ENCODE results near the gene CSTB.

CSTB gene

GRCh38 chr21:43766734-43767497 is 9.2 kb downstream of the CSTB start:
- no peak for DNase-seq

DNA sequence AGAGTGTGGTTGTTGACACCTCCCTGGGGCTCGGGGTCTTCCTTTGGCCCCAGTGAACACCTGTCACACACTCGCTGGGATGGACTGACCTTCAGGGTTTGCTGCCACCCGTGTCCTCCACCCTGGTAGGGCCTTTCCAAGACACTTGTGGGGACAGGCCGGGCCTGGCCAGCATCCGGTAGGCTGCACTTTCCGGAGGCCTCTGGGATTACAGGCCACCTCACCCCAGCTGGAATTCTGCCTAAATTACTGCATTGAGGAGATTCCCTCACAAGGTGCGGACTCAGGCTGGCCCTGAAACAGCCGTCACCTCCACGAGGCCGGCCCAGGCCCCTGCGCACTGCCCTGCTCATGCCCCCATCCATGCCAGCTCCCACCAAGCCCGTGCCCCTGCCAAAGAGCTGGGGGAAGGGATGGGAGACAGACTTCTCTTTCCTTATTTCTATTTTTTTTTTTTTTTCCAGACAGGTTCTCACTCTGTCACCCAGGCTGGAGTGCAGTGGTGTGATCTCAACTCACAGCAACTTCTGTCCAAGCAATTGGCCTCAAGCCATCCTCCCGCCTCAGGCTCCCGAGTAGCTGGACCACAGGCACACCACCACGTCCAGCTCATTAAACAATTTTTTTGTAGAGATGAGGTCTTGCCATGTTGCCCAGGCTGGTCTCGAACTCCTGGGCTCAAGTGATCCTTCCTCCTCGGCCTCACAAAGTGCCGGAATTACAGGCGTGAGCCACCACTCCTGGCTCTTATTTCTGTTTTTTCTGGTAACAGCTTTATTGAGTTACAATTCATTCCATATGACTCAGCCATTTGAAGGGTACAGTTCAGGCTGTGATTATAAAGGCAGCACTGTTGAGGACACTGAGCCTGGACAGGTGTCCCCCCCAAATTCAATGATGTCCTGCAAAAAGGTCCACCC is 11.3 kb downstream of the CSTB start:
- no peak for DNase-seq

DNA sequence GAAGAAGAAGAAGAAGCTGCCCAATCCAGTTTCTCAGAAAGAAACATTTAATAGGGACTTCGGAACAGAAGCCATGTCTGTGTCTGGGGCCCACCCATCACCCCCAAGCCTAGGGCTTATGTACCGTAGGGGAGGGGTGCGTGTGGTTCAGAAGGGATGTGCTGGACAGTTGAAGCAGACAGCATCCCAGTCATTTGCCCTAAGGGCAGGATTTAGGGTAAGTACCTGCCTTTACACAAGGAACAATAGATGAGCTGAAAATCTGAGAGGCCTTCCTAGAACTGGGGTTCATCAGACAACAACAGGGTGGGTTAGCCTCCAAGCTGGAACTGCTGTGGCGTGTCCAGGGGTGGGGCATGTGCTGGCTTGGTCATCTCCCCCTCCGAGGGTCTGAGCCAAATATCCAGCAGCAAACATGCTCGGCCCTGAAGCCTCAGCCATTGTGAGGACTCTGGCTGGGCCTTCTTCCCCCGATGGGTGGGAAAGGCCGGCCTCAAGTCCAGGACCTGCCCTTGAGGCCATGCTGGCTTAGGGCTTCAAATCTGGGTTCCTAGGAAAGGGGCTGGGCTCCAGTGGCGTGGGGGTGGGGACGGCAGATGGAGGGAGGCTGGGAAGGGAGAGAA is 12.1 kb downstream of the CSTB start:
- no peak for DNase-seq

GRCh38 chr21:43762303-43763128 is 13.6 kb downstream of the CSTB start:
- DNase-seq, result no peak

DNA sequence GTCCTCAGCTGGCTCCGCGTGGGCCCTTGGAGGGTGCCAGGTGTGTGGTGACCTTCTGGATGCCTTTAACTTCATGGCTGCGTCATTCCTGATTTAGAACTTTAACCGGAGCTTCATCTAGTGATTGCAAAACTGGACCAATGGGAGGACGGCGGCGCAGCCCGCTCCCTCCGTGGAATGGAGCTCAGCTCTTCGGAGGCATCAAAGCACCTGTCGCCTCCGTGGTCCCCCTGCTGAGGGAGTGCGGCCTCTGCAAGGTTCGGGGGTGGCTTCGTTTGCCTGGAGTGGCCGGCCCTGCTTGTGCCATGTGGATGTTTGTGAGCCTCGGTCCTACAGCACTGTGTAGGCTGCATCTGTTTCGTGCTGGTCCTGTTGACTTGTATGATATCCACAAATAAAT is 14.2 kb downstream of the CSTB start:
- DNase-seq, result no peak

- no peak for DNase-seq
Observed at GRCh38 chr21:43760391-43760958, 15.6 kb downstream of the CSTB start.

- DNase-seq, result no peak
Observed at GRCh38 chr21:43759651-43760050, 16.5 kb downstream of the CSTB start.

DNA sequence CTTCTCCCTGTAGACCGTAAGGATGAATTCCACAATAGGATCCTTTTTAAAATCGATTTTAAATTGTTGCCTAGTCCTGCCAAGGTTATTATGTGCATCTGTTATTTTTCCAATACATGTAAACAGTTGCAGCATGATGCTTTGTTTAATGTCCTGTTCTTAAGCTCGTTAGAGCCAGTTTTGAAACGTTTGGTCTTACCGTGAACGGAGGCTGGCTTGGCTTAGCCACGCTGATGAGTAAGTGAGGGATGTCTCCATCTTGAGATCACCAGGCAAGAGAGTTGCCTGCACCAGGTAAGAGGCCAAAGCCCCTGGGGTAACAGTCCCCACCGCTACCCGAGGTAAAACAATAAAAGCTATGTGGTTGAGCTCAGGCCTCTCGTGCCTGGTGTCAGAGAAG is 17.3 kb downstream of the CSTB start:
- no peak for DNase-seq

DNA sequence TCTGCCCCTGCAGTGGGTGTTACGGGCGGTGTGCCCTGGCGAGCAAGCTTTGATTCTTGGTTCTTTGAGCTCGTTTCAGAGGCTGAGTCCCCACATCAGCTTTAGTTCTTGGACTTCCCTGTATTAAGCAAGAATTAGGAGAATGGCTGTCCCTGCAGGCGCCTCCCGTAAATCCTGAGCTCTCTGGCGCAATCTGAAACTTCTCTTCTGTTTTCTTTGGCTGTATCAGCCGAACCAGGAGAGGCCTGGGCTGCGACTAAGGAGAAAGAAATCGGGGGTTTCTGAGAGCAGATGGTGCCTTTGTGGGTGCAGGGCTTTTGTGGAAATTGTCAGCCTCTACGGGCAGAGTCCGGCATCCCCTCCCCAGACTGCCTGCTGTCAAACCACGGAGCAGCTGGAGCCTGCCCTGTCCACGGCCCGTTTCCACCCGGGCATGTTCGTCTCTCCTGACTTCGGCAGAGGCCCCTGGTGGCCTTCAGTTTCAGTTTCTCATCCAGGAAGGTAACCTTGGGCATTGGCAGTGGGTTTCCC is 17.9 kb downstream of the CSTB start:
- DNase-seq, result no peak

DNA sequence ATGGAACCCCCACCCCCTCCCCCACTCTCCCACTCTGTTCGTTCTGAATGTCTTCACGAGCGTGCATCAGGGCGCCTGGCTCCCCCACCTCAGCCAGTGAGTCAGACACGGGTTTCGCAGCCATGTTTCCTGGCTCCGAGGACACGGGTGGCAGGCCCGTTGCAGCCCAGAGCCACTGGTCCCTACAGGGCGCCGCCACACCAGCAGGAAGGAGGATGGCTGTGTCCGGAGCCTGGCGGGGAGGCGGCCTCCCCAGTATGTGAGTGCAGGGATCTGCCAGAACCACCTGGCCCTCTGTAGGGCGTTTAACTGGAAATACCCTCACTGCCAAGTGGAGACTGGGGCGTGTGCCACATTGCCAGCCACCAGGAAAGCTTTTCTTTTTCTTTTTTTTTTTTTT is 18.5 kb downstream of the CSTB start:
- no peak for DNase-seq

DNA sequence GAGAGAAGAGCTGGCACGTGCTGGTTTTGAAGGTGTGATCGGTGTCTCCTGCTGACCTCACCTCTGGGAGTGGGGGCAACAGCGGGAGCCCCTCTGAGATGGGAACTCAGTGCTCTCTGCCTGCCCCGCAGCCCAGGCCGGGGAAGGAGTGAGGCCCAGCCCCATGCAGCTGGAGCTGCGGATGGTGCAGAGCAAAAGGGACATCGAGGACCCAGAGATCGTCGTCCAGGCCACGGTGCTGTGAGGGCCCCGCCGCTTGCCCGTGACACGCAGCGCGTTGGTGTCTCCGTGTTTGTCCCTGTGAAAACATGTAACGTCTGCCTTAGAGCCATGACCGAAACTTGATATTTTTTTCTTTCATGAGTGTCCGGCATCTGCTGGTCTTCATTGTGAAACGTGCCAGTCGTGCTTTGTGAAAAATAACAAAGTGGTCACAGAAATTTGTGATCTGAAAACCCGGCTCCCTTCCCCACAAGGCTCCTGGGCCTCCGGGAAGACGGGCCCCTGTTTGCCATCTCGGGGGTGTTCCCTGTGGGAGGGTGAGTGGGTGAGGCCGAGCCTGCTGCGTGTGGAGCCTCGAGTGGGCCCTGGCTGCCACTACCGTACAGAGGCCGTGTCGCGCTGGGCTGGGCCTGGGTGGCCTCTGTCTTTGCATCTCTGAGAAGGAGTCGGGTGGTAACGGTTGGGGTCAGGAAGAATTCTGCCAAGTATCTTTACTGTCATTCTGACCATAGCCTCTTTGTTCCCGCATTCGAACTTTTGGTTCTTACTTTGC is 20.1 kb downstream of the CSTB start:
- no peak for DNase-seq

DNA sequence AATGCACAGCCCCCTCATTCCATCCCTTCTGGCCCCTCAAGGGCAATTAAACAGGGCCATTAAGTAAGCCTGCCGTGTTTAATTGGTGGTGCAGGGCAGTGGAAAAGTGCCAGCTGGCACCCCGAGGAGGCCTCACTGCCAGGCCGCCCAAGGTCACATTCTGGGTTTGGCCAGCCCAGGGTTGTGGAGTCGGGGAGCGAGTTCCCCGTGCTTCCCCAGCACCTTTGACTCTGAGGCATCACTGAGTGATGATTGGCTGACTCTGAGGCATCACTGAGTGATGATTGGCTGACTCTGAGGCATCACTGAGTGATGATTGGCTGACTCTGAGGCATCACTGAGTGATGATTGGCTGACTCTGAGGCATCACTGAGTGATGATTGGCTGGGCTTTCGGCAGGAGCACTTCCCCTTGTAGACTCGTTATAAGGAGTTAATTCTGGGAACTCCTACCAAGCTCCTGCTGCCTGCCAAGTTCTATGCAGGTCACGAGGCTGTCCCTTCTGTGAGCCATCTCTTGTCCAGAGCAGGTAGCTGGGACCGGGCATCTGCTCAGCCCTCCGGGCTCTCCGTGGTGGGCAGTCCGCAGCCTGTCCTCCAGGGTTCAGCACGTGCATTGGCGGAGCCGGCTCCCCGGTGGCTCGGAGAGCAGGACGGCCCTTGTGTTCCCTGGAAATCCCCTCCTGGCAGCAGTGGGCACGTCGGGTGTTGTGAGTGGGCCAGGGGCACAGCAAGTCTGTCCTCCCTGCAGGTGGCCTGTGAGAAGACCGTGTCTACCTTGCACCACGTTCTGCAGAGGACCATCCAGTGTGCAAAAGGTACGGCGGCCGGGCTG is 20.9 kb downstream of the CSTB start:
- no peak for DNase-seq

- DNase-seq, result no peak
Observed at GRCh38 chr21:43753439-43753799, 22.7 kb downstream of the CSTB start.

DNA sequence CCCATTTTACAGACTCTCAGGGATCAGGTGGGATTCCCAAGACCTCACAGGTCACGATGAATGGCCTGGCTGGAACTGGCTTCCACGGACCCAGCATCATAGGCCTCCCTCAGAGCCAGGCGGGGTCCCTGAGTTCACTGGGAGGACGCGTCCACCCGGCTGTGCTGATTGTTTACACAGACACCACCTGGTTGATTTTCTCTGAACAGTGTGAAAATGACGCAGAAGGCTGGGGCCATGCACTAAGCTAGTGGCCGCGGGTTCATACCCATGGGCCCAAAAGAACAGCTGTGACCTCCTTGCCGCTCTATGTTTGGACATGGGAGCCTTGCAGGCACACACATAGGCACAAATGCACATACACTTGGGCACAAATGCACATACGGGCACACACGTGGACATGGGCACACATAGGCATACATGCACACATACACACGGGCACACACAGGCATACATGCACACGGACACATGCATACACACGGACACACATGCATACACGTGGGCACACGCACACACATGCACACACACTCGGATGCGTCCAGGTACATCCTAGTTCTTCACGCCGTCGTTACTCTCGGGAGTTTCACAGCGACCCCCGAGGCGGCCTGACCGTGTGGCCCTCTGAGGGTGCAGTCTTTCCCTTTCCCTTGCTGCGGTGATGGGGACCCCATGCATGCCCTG is 23.2 kb downstream of the CSTB start:
- no peak for DNase-seq

- DNase-seq, result no peak
Observed at GRCh38 chr21:43751955-43752591, 24.0 kb downstream of the CSTB start.

GRCh38 chr21:43750339-43751033 is 25.6 kb downstream of the CSTB start:
- DNase-seq, result no peak

- DNase-seq, result no peak
Observed at GRCh38 chr21:43749651-43750262, 26.4 kb downstream of the CSTB start.

DNA sequence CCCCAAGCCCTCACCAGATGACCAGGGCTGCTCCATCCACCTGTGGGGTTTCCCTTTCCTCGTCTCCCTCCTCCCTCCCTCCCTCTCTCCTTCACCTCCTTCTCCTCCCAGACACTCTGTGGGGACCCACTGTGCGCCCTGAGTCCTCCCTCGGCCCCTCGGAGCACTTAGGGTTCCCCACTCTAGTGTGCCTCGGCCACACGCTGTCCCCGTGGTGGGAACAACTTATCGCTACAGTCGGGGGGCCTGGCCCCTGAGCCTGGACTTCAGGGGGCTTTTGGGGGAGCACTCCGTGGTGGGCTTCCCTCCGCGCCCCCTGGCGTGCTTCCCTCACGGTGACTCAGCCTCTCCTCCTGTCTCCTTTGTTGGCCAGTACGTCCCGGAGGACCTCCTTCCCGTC is 27.5 kb downstream of the CSTB start:
- DNase-seq, result no peak

Measured in NCI-H187 (cell line).